Keratinocyte (primary cell): ENCODE data around the gene AHNAK. TPM values are rescaled to one million over a fixed set of nuclear protein-coding genes. Genes with fewer than 3 reads are reported as not detected.

Experiments
- DNase-seq: peaks from one replicate; pipeline ENCODE4 v3.0.0-alpha.2; 2011; ENCODE audit warnings: low read depth, missing footprints, low spot score
- FAIRE-seq: peaks from 2 replicates; lab custom pipeline; 2011; peaks lifted over from hg19 to GRCh38; lab: Jason Lieb, UNC
- H2AFZ ChIP-seq: 2 replicates; pipeline ENCODE4 v1.6.0; 2012; ENCODE audit warnings: low read length, control low read depth, inconsistent platforms; ENCODE audit not compliant: control insufficient read depth
- H3K27ac ChIP-seq: 2 replicates; pipeline ENCODE4 v1.5.1; 2011; ENCODE audit warnings: low read length; ENCODE audit not compliant: control insufficient read depth, insufficient read depth
- H3K27me3 ChIP-seq: 3 replicates; pipeline ENCODE4 v1.6.0; 2011; ENCODE audit warnings: low read length; ENCODE audit not compliant: control insufficient read depth, insufficient read depth; ENCODE audit errors: extremely low read depth
- H3K36me3 ChIP-seq, 2 experiments: 2 replicates in 1 of 2; 3 replicates in 1 of 2; pipeline ENCODE4 v1.5.1; 2011; ENCODE audit warnings: low read length in 2 of 2, mild to moderate bottlenecking in 1 of 2; ENCODE audit not compliant: control insufficient read depth in 2 of 2, insufficient read depth in 2 of 2; ENCODE audit errors: extremely low read depth in 1 of 2
- H3K4me1 ChIP-seq: 3 replicates; pipeline ENCODE4 v1.5.1; 2011; ENCODE audit warnings: low read length; ENCODE audit not compliant: control insufficient read depth, insufficient read depth; ENCODE audit errors: extremely low read depth
- H3K4me2 ChIP-seq: 3 replicates; pipeline ENCODE4 v1.6.0; 2011; ENCODE audit warnings: low read depth, low read length; ENCODE audit not compliant: control insufficient read depth, insufficient read depth; ENCODE audit errors: extremely low read depth
- H3K4me3 ChIP-seq, 3 experiments: fragments of 200-600 bp in 1 of 3; sonication (generic) in 1 of 3; 2 replicates in 2 of 3; 3 replicates in 1 of 3; pipeline ENCODE4 v1.5.1; 2011 to 2016; ENCODE audit warnings: low read length in 3 of 3, mild to moderate bottlenecking in 3 of 3, control low read depth in 2 of 3, inconsistent platforms in 1 of 3, low read depth in 1 of 3, mixed read lengths in 1 of 3, mixed run types in 1 of 3, moderate library complexity in 1 of 3; ENCODE audit not compliant: control insufficient read depth in 2 of 3, insufficient read depth in 2 of 3; ENCODE audit errors: extremely low read depth in 1 of 3
- H3K79me2 ChIP-seq: 2 replicates; pipeline ENCODE4 v1.6.0; 2012; ENCODE audit warnings: low read length; ENCODE audit not compliant: control insufficient read depth, insufficient read depth
- H3K9ac ChIP-seq: 3 replicates; pipeline ENCODE4 v1.6.0; 2011; ENCODE audit warnings: low read length; ENCODE audit not compliant: control insufficient read depth, insufficient read depth; ENCODE audit errors: extremely low read depth
- H3K9me1 ChIP-seq: 3 replicates; pipeline ENCODE4 v1.6.0; 2011; ENCODE audit warnings: low read length; ENCODE audit not compliant: control insufficient read depth, insufficient read depth; ENCODE audit errors: extremely low read depth
- H3K9me3 ChIP-seq: 2 replicates; pipeline ENCODE4 v1.5.1; 2012; ENCODE audit warnings: low read depth, low read length; ENCODE audit not compliant: control insufficient read depth
- H4K20me1 ChIP-seq: 3 replicates; pipeline ENCODE4 v1.6.0; 2011; ENCODE audit warnings: low read length; ENCODE audit not compliant: control insufficient read depth, insufficient read depth; ENCODE audit errors: extremely low read depth
- CTCF ChIP-seq, 3 experiments: IDR thresholded peaks in 1 of 3; conservative IDR thresholded peaks in 1 of 3; optimal IDR thresholded peaks in 1 of 3; 2 replicates in 2 of 3; 3 replicates in 1 of 3; pipeline versions ENCODE3 to v1.5.1; 2011; ENCODE audit warnings: low read length in 3 of 3, mild to moderate bottlenecking in 3 of 3, moderate library complexity in 2 of 3, control low read depth in 1 of 3, inconsistent platforms in 1 of 3; ENCODE audit not compliant: insufficient read depth in 2 of 3; ENCODE audit errors: extremely low read depth in 1 of 3
- EZH2 ChIP-seq: IDR thresholded peaks from one replicate; pipeline ENCODE4 v1.6.1; 2012; ENCODE audit warnings: inconsistent platforms, mild to moderate bottlenecking, low read length, moderate library complexity
- dilution Hi-C: fragments of 300-500 bp; cut with MboI; formaldehyde crosslinking; loops from one replicate; pipeline ENCODE4 v1.7.0; 2020; ENCODE audit warnings: low sequenced_read_pairs; ENCODE audit not compliant: extremely low pct_ligation_motif_present
- polyA plus RNA-seq, 5 experiments: library from polyadenylated mRNA; depleted of rRNA in 3 of 5; stranded (reverse) in 3 of 5; stranded (forward) in 1 of 5; unstranded in 1 of 5; fragments of >200 nt; gene quantifications; 1 replicate in 1 of 5; 2 replicates in 3 of 5; 3 replicates in 1 of 5; pipeline versions ENCODE4 v1.2.1 to v1.2.3, GENCODE V29; 2011 to 2012; ENCODE audit warnings: missing spikeins in 2 of 5, low read depth in 1 of 5, low replicate concordance in 1 of 5

AHNAK gene
- polyA plus RNA-seq, 1 donor (not counting 4 experiments of a cell fraction or from before 2014, with no cell fraction given) = 220 TPM

- H4K20me1 ChIP-seq = peaks cover 11% of the 10 kb centered on the region
- no peaks in the 10 kb centered on the region for H3K27me3 ChIP-seq
- peaks cover 45% of the 10 kb centered on the region for H3K79me2 ChIP-seq
- H2AFZ ChIP-seq = no peak overlapping the region
- H3K9ac ChIP-seq = peak overlapping the region; percentile 82
- peak overlapping the region; percentile 89 for H3K4me2 ChIP-seq
- FAIRE-seq (no peak), DNase-seq (no peak)
- H3K4me1 ChIP-seq = peaks cover 44% of the 10 kb centered on the region
- H3K4me3 ChIP-seq = peak overlapping the region; percentile 76 to 100 (median 89)
- peak overlapping the region; percentile 95 for H3K27ac ChIP-seq
- H3K9me1 ChIP-seq = no peaks in the 10 kb centered on the region
- H3K36me3 ChIP-seq = peaks cover 6 to 16% of the 10 kb centered on the region in 2 experiments
- no peaks in the 10 kb centered on the region for H3K9me3 ChIP-seq
- dilution Hi-C loops = no loop called here
- TF ChIP-seq CTCF (optimal IDR thresholded peaks at IDR 0.05 in 1 of 3, IDR thresholded peaks at IDR 0.05 in 1 of 3, conservative IDR thresholded peaks at IDR 0.05 in 1 of 3; ENCODE audit: extremely low read depth in 1 of 3, insufficient read depth in 2 of 3, low read length in 3 of 3) (no peak), EZH2 (no peak)
Measured at GRCh38 chr11:62546929-62547625, 471 bp upstream of the AHNAK start.

GRCh38 chr11:62545437-62546243 lies 966 bp downstream of the AHNAK start:
- dilution Hi-C loops = no loop called here
- no peak overlapping the region for H2AFZ ChIP-seq
- TF ChIP-seq CTCF (optimal IDR thresholded peaks at IDR 0.05 in 1 of 3, IDR thresholded peaks at IDR 0.05 in 1 of 3, conservative IDR thresholded peaks at IDR 0.05 in 1 of 3; ENCODE audit: extremely low read depth in 1 of 3, insufficient read depth in 2 of 3, low read length in 3 of 3) (no peak), EZH2 (no peak)

More at GRCh38 chr11:62545437-62546243, 966 bp downstream of the AHNAK start:
- DNase-seq (no peak), FAIRE-seq (no peak)
- Histone ChIP-seq H3K9me1 (peaks cover 6% of the 10 kb centered on the region), H3K4me1 (peaks cover 51% of the 10 kb centered on the region), H3K4me2 (peak overlapping the region; percentile 98), H3K4me3 (peak overlapping the region; percentile 86 to 100 (median 89)), H3K36me3 (peaks cover 11 to 26% of the 10 kb centered on the region in 2 experiments), H3K9me3 (no peaks in the 10 kb centered on the region), H3K27me3 (no peaks in the 10 kb centered on the region), H3K27ac (peak overlapping the region; percentile 94), H3K9ac (peak overlapping the region; percentile 93), H4K20me1 (peaks cover 25% of the 10 kb centered on the region), H3K79me2 (peaks cover 59% of the 10 kb centered on the region)
